Gastrocnemius medialis (tissue), 4 donors: ENCODE data around the gene PTGR2. TPM values are rescaled to one million over a fixed set of nuclear protein-coding genes. Genes with fewer than 3 reads are reported as not detected.
A peak's percentile ranks its signal among the peaks of the same experiment; 100 is the strongest.

ENCODE experiments used
- ATAC-seq, 2 donors: fragments of 150-250 bp; one replicate each; pipeline ENCODE4 v1.9.1; 2016
- DNase-seq, 2 donors: peaks; one replicate each; pipeline ENCODE4 v3.0.0-alpha.2; 2019
- H3K27ac ChIP-seq, 4 donors: fragments of 200-600 bp; sonication (generic); 1 replicate in 1 of 4; 2 replicates in 3 of 4; pipeline ENCODE4 v1.5.1; 2016 to 2018; ENCODE audit warnings: mild to moderate bottlenecking in 2 of 4, moderate library complexity in 1 of 4
- H3K27me3 ChIP-seq, 3 donors: fragments of 200-600 bp; sonication (generic) in 2 of 3; 1 replicate in 1 of 3; 2 replicates in 2 of 3; pipeline versions ENCODE4 v1.5.1 to v1.6.0; 2016 to 2019; ENCODE audit warnings: mild to moderate bottlenecking in 1 of 3, moderate library complexity in 1 of 3
- H3K36me3 ChIP-seq, 2 donors: fragments of 200-600 bp; sonication (generic) in 1 of 2; one replicate each; pipeline ENCODE4 v1.5.1; 2017 to 2018
- H3K4me1 ChIP-seq, 2 donors: fragments of 200-600 bp; sonication (generic) in 1 of 2; one replicate each; pipeline ENCODE4 v1.5.1; 2016 to 2017; ENCODE audit warnings: mild to moderate bottlenecking in 2 of 2
- H3K4me3 ChIP-seq, 4 donors: fragments of 200-600 bp; sonication (generic) in 3 of 4; 1 replicate in 1 of 4; 2 replicates in 3 of 4; pipeline ENCODE4 v1.5.1; 2016 to 2019; ENCODE audit warnings: mild to moderate bottlenecking in 2 of 4
- H3K9me3 ChIP-seq, 3 donors: fragments of 200-600 bp; sonication (generic) in 2 of 3; 1 replicate in 1 of 3; 2 replicates in 2 of 3; pipeline ENCODE4 v1.5.1; 2016 to 2019
- CTCF ChIP-seq, 5 experiments: fragments of 450-650 bp in 3 of 5; fragments of 200-600 bp in 2 of 5; sonication (generic) in 2 of 5; IDR thresholded peaks in 4 of 5; conservative IDR thresholded peaks in 1 of 5; 1 replicate in 4 of 5; 2 replicates in 1 of 5; pipeline ENCODE4 v1.5.1; 2016 to 2019; ENCODE audit warnings: antibody characterized with exemption in 5 of 5, mild to moderate bottlenecking in 3 of 5, moderate library complexity in 3 of 5
- POLR2A ChIP-seq, 2 donors: fragments of 450-650 bp; IDR thresholded peaks; one replicate each; pipeline ENCODE4 v1.6.1; 2017; ENCODE audit warnings: antibody characterized with exemption in 2 of 2, mild to moderate bottlenecking in 2 of 2, moderate library complexity in 2 of 2
- in situ Hi-C, 4 donors: fragments of 200-750 bp; cut with MboI; loops; one replicate each; pipeline versions ENCODE4 v1.15.0 to v1.8.0; 2017; ENCODE audit warnings: low sequenced_read_pairs in 4 of 4
- intact Hi-C: fragments of 100-400 bp; cut with DNase I; formaldehyde crosslinking; loops from one replicate; pipeline ENCODE4 v1.15.1; 2023; ENCODE audit warnings: low total_unique reads
- total RNA-seq, 4 donors: library from RNA; depleted of rRNA; stranded (reverse); fragments of >200 nt; gene quantifications; one replicate each; pipeline versions ENCODE4 v1.1.0 to v1.2.3, GENCODE V29; 2016

PTGR2 gene
- 10 to 100 TPM in 2 of 4 donors, 1 to 10 TPM in 2; 5.6 to 15.7 (median 9.9) TPM for total RNA-seq

- intact Hi-C loops (loop anchor here (1.0 to 10.0 kb wide), 2 partner anchors 35 to 207 kb away; partner anchors contain the start of genes DNAL1 and ZNF410), in situ Hi-C loops (no loop called here)
- no peaks in the 10 kb centered on the region for H3K36me3 ChIP-seq
- TF ChIP-seq CTCF (IDR thresholded peaks at IDR 0.05 in 4 of 5, conservative IDR thresholded peaks at IDR 0.05 in 1 of 5) (peak in 4 of 5 experiments; percentile 19 to 36 (median 26)), POLR2A (IDR thresholded peaks at IDR 0.05) (peak; percentile 68 to 71)
- DNase-seq, result peak; percentile 88 to 94
- peaks cover 0 to 4% of the 10 kb centered on the region in 2 donors for H3K4me1 ChIP-seq
- H3K4me3 ChIP-seq, result peak within 1 kb of the TSS; percentile 59 to 77 (median 69)
- ATAC-seq, result peak; percentile 89 to 91
- H3K27ac ChIP-seq, result peak within 1 kb of the TSS; percentile 87 to 93 (median 92)
- no peaks in the 10 kb centered on the region for H3K9me3 ChIP-seq
- H3K27me3 ChIP-seq, result no peaks in the 10 kb centered on the region
These were observed at the start of gene PTGR2 for GRCh38 chr14:73851567-73852382. TSS of gene PTGR2 (plus strand) at chr14:73851831. CDS start at chr14:73858863, 7,032 bp downstream.

GRCh38 chr14:73802431-73803188, 49.0 kb upstream of the PTGR2 start:
- H3K36me3 ChIP-seq, result no peaks in the 10 kb centered on the region
- DNase-seq, result no peak
- no peaks in the 10 kb centered on the region for H3K9me3 ChIP-seq
- no peak overlapping the region for H3K4me3 ChIP-seq
- H3K4me1 ChIP-seq, result peaks cover 0 to 11% of the 10 kb centered on the region in 2 donors
- ATAC-seq, result no peak
- no peak for TF ChIP-seq POLR2A (IDR thresholded peaks at IDR 0.05)
- no peak for TF ChIP-seq CTCF (IDR thresholded peaks at IDR 0.05 in 4 of 5, conservative IDR thresholded peaks at IDR 0.05 in 1 of 5)
- intact Hi-C loops, result no loop called here
- in situ Hi-C loops, result no loop called here
- no peaks in the 10 kb centered on the region for H3K27me3 ChIP-seq
- peak overlapping the region in 1 of 4 donors; percentile 13 for H3K27ac ChIP-seq

DNA sequence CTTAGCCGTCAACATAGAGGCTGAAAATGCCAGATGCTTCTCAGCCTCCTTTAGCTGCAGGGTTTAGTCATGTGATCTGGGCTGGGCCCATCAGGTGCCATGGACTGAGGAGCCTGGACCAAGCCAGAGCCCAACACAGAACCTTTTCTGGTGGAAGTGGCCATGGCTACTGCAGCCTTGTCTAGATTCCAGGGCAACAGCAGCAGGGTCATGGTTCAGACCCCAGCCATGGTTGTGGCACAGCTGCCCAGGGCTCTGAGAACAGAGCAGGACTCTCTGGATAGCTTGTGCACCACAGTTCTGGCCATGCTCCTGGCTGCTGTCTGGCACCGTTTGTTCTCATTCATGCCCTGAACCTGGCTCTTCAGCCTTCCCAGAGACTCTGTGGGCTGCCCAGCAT, 47.0 kb upstream of the PTGR2 start:
- in situ Hi-C loops, result no loop called here
- ATAC-seq (no peak), DNase-seq (no peak)
- peaks cover 5 to 20% of the 10 kb centered on the region in 2 donors for H3K4me1 ChIP-seq
- H3K27ac ChIP-seq, result no peak overlapping the region
- no peak overlapping the region for H3K4me3 ChIP-seq
- intact Hi-C loops, result no loop called here
- TF ChIP-seq POLR2A (IDR thresholded peaks at IDR 0.05) (no peak), CTCF (IDR thresholded peaks at IDR 0.05 in 4 of 5, conservative IDR thresholded peaks at IDR 0.05 in 1 of 5) (no peak)
- H3K36me3 ChIP-seq, result no peaks in the 10 kb centered on the region
- no peaks in the 10 kb centered on the region for H3K27me3 ChIP-seq
- H3K9me3 ChIP-seq, result no peaks in the 10 kb centered on the region

DNA sequence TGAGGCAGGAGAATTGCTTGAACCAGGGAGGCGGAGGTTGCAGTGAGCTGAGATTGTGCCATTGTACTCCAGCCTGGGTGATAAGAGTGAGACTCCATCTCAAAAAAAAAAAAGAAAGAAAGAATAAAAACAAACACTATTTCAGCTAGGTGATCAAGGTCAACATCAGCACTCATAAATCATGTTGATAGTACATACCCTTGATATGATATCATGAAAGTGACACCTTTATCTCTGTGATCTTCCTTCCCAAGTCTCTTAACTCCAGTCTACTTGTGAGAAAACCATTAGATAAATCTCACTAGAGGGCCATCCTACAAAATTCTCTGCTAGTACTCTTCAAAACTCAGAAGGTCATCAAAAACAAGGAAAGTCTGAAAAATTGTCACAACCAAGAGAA, 44.2 kb upstream of the PTGR2 start:
- Histone ChIP-seq H3K36me3 (no peaks in the 10 kb centered on the region), H3K27me3 (no peaks in the 10 kb centered on the region), H3K4me3 (no peak overlapping the region), H3K9me3 (no peaks in the 10 kb centered on the region), H3K27ac (no peak overlapping the region), H3K4me1 (peaks cover 7 to 10% of the 10 kb centered on the region in 2 donors)
- in situ Hi-C loops, result no loop called here
- no peak for ATAC-seq
- no peak for TF ChIP-seq POLR2A (IDR thresholded peaks at IDR 0.05)
- TF ChIP-seq CTCF (IDR thresholded peaks at IDR 0.05 in 4 of 5, conservative IDR thresholded peaks at IDR 0.05 in 1 of 5), result no peak
- no peak for DNase-seq
- intact Hi-C loops, result no loop called here
